Measurements from ENCODE around the gene CMIP.
A peak's percentile ranks its signal among the peaks of the same experiment; 100 is the strongest.

CMIP gene

DNA sequence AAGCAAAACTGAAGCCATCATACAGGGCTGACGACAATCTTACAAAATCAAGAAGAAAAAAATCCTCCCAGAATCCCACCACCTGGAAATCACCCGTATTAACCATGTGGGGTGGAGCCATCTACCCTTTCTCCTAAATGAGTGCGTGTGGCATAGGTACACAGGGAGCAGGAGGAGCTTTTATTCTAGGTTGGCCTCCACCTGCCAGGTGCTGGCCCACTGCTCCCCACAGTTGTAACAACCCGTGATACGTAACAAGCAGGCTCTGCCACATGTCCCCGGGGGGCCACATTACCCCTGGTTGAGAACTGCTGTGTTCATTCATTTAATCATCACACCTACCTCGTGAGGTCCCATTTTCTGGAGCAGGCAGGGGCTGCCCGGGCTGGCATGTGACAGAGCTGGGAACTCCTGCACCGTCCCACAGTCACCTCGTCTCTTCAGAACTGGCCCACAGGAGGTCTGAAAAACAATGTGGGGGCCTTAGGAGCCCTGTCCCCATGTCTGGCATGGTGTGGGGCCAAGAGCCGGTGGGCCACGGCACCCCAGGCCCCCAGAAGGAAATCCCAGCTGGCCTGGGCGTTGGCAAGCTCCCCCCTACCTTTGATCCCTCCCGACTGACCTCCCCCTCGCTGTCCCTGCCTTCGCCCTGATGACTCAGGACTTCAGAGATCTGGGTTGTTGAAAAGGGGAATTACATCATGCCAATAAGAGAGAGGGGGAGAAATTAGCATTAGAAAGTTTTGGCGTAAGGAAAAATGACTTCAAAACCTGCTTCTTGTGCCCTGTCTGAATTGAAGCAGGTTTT, 12.9 kb downstream of the CMIP start:
- TF ChIP-seq CTCF (IDR thresholded peaks at IDR 0.05; ENCODE audit: low read length, missing control alignments): no peak
- DNase-seq (ENCODE audit: low read depth): peak; percentile 71
- no peak overlapping the region for H3K4me3 ChIP-seq (replicated peaks; ENCODE audit: low read depth, low read length)

DNA sequence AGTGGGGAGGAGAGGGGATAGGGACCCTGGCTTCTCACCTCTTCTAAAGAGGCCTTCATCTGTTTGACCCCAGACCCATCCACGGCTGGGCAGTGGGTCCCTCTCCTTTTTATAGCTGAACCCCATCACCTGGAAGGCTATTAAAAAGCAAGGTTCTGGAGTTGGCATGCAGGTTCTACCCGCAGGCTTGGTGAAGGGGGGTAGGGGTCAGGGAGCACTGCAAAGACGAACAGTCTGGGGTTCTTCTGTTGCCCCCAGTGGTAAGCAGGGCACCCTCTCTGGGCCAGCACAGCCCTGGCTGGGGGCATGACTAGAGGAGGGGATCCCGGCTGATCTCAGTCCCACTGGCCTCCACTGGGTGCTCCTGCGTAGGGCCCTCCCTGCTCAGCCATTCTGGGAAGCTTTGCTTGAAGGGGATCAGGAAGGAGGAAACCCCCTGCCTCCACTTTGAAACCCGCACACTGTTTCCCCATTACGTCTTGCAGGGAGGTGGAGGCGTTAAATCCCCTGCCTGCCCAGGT, 13.6 kb downstream of the CMIP start:
- DNase-seq (ENCODE audit: low read depth): no peak
- TF ChIP-seq CTCF (IDR thresholded peaks at IDR 0.05; ENCODE audit: low read length, missing control alignments): no peak
- H3K4me3 ChIP-seq (replicated peaks; ENCODE audit: low read depth, low read length): no peak overlapping the region

- no peak overlapping the region for H3K4me3 ChIP-seq (replicated peaks; ENCODE audit: low read depth, low read length)
- DNase-seq (ENCODE audit: low read depth): no peak
Measured at GRCh38 chr16:81458827-81459598, 14.4 kb downstream of the CMIP start.

DNA sequence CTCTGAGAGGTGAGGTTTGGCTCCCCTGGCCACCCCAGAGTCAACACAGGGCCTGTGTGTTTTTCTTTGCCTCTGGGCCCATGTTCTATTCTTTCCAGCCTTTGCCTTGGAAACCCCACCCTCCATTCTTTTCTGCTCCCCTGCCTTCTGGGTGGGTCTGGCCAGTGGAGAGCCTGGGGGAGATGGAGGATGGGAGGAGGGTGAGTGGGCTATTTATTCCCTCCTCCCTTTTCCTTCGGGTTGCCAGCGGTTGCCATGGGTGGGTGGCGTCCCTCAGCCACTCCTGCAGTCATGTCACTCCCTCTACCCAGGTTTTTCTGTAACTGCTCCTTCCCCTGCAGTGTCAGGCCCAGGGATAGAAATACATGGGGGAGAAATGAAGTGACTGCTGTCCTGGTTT, 15.5 kb downstream of the CMIP start:
- DNase-seq (ENCODE audit: low read depth): no peak
- H3K4me3 ChIP-seq (replicated peaks; ENCODE audit: low read depth, low read length): no peak overlapping the region
- TF ChIP-seq CTCF (IDR thresholded peaks at IDR 0.05; ENCODE audit: low read length, missing control alignments): no peak

More at GRCh38 chr16:81458827-81459598, 14.4 kb downstream of the CMIP start:
- no peak for TF ChIP-seq CTCF (IDR thresholded peaks at IDR 0.05; ENCODE audit: low read length, missing control alignments)

- DNase-seq (ENCODE audit: low read depth): no peak
- no peak for TF ChIP-seq CTCF (IDR thresholded peaks at IDR 0.05; ENCODE audit: low read length, missing control alignments)
- H3K4me3 ChIP-seq (replicated peaks; ENCODE audit: low read depth, low read length): no peak overlapping the region
Measured at GRCh38 chr16:81461243-81461642, 16.6 kb downstream of the CMIP start.

DNA sequence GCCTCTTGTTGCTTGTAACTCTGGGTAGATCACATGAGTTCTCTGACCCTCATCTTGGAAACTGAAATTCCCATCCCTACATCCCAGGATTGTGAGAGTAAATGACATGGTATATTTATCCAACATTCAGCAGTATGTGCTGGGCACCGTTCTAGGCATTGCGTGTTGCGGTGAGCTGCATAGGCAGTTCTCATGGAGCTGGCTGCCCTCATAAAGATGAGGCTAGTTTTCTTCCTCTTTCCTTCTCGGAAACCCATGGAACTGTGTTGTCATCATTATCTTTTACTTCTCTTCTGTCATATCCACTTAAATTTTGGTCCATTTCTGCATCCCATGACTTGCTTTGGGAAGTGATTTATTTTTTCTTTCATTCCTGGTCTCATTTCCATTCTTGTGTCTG, 17.2 kb downstream of the CMIP start:
- DNase-seq (ENCODE audit: low read depth): no peak
- TF ChIP-seq CTCF (IDR thresholded peaks at IDR 0.05; ENCODE audit: low read length, missing control alignments): no peak
- no peak overlapping the region for H3K4me3 ChIP-seq (replicated peaks; ENCODE audit: low read depth, low read length)
